Spleen (tissue), 11 donors: ENCODE data around the gene PPIL6. TPM values are rescaled to one million over a fixed set of nuclear protein-coding genes. Genes with fewer than 3 reads are reported as not detected.
A peak's percentile ranks its signal among the peaks of the same experiment; 100 is the strongest.

Source experiments
- DNase-seq: peaks from one replicate; pipeline ENCODE4 v3.0.0-alpha.2; 2020
- H3K27ac ChIP-seq, 8 donors: fragments of 200-600 bp; sonication (generic) in 7 of 8; 1 replicate in 4 of 8; 2 replicates in 4 of 8; pipeline versions ENCODE4 v1.5.0 to v1.8.0; 2016 to 2021; ENCODE audit warnings: inconsistent platforms in 4 of 8, mild to moderate bottlenecking in 4 of 8, moderate library complexity in 1 of 8
- H3K27me3 ChIP-seq, 7 donors: fragments of 200-600 bp; sonication (generic) in 6 of 7; replicated peaks in 1 of 7; 1 replicate in 4 of 7; 2 replicates in 3 of 7; pipeline versions ENCODE4 v1.5.0 to v1.8.0; 2016 to 2021; ENCODE audit warnings: inconsistent platforms in 3 of 7, mild to moderate bottlenecking in 1 of 7
- H3K36me3 ChIP-seq, 6 donors: fragments of 200-600 bp; sonication (generic) in 5 of 6; 1 replicate in 4 of 6; 2 replicates in 2 of 6; pipeline versions ENCODE4 v1.5.0 to v1.8.0; 2016 to 2021; ENCODE audit warnings: inconsistent platforms in 2 of 6
- H3K4me1 ChIP-seq, 6 donors: fragments of 200-600 bp; sonication (generic) in 5 of 6; 1 replicate in 3 of 6; 2 replicates in 3 of 6; pipeline versions ENCODE4 v1.5.0 to v1.8.0; 2016 to 2021; ENCODE audit warnings: inconsistent platforms in 3 of 6
- H3K4me3 ChIP-seq, 8 donors: fragments of 200-600 bp; sonication (generic) in 7 of 8; 1 replicate in 4 of 8; 2 replicates in 4 of 8; pipeline versions ENCODE4 v1.5.0 to v1.8.0; 2016 to 2021; ENCODE audit warnings: inconsistent platforms in 4 of 8, mild to moderate bottlenecking in 4 of 8, moderate library complexity in 2 of 8
- H3K9me3 ChIP-seq, 8 donors: fragments of 200-600 bp; sonication (generic) in 7 of 8; 1 replicate in 4 of 8; 2 replicates in 4 of 8; pipeline versions ENCODE4 v1.5.0 to v1.8.0; 2016 to 2021; ENCODE audit warnings: inconsistent platforms in 4 of 8
- CTCF ChIP-seq, 11 experiments: fragments of 200-600 bp in 7 of 11; fragments of 450-650 bp in 4 of 11; sonication (generic) in 4 of 11; IDR thresholded peaks in 8 of 11; conservative IDR thresholded peaks in 3 of 11; 1 replicate in 7 of 11; 2 replicates in 4 of 11; pipeline versions ENCODE4 v1.4.0 to v1.8.0; 2016 to 2021; ENCODE audit warnings: antibody characterized with exemption in 11 of 11, inconsistent platforms in 4 of 11, mild to moderate bottlenecking in 1 of 11
- POLR2A ChIP-seq, 3 donors: fragments of 450-650 bp; IDR thresholded peaks; one replicate each; pipeline ENCODE4 v1.5.1; 2017; ENCODE audit warnings: antibody characterized with exemption in 3 of 3, mild to moderate bottlenecking in 1 of 3
- POLR2AphosphoS5 ChIP-seq, 3 donors: sonication (generic); formaldehyde crosslinking; IDR thresholded peaks; one replicate each; pipeline ENCODE4 v1.5.1; 2017; ENCODE audit warnings: antibody characterized with exemption in 3 of 3
- WGBS, 5 donors: extraction: QIAGEN DNeasy Blood & Tissue Kit in 3 of 5; methylation state at CpG; one replicate each; pipeline versions ENCODE4 v1.1.5 to v1.1.7; 2013 to 2018; 5-methylcytosine and 5-hydroxymethylcytosine counted together
- intact Hi-C: fragments of 100-400 bp; cut with DNase I; formaldehyde crosslinking; loops from one replicate; pipeline ENCODE4 v1.15.0; 2023; ENCODE audit warnings: low total_unique reads
- polyA plus RNA-seq, 3 donors: library from polyadenylated mRNA; stranded (reverse); fragments of 200-250 nt; gene quantifications; one replicate each; pipeline ENCODE4 v1.2.1, GENCODE V29; 2013
- total RNA-seq, 7 donors: library from RNA; depleted of rRNA in 3 of 7; stranded (reverse); fragments of >200 nt in 3 of 7; fragmentation: NEBNext Ultra II Directional in 4 of 7; extraction: Animal tissue kit (Norgen Biotek cat#: 25700) in 4 of 7; gene quantifications; one replicate each; pipeline versions ENCODE4 v1.1.0 to v1.2.1, GENCODE V29; 2016 to 2021
- donor health status: healthy with polysubstance abuse.
- donor health status: DM: no; HTN: no; CAD: no; lungs with moderate emphysema.
- donor health status: DM: no; HTN: no; CAD: no.
- donor health status: Bipolar disorder and iron deficiency.
- donor health status: healthy.
- donor health status: DM: no; HTN: no; CAD: no.
- donor health status: DM: yes; HTN: yes; CAD: no.

The PPIL6 gene
- total and polyA plus RNA-seq, 10 donors, result 0.13 to 4.8 (median 0.78) TPM

GRCh38 chr6:109448615-109449014 is 8.2 kb upstream of the PPIL6 start:
- DNase-seq, result no peak
- Histone ChIP-seq H3K36me3 (peaks cover 0 to 100% (median 38%) of the 10 kb centered on the region in 6 donors), H3K27me3 (peaks cover 0 to 3% (median 0%) of the 10 kb centered on the region in 7 donors), H3K27ac (peak overlapping the region in 3 of 8 donors; percentile 59 to 84 (median 60)), H3K4me3 (no peak overlapping the region), H3K9me3 (no peaks in the 10 kb centered on the region), H3K4me1 (peaks cover 14 to 69% (median 40%) of the 10 kb centered on the region in 6 donors)
- WGBS, 5 donors, result 60 to 90% (median 90%) methylated on average over 1 to 7 of the region's 7 CpGs; no CpG with 5 or more reads in 1 of the 5 donors
- intact Hi-C loops, result loop anchor here (10.0 kb wide), 1 partner anchor 64 kb away; the partner anchor contains the start of gene CD164
- TF ChIP-seq POLR2A (IDR thresholded peaks at IDR 0.05), result no peak
- peak in 1 of 3 donors; percentile 40 for TF ChIP-seq POLR2AphosphoS5 (IDR thresholded peaks at IDR 0.05)

- DNase-seq, result no peak
- Histone ChIP-seq H3K27me3 (peaks cover 0 to 3% (median 0%) of the 10 kb centered on the region in 7 donors), H3K36me3 (peaks cover 0 to 100% (median 44%) of the 10 kb centered on the region in 6 donors), H3K27ac (peak overlapping the region in 3 of 8 donors; percentile 59 to 84 (median 60)), H3K4me1 (peaks cover 8 to 69% (median 34%) of the 10 kb centered on the region in 6 donors), H3K9me3 (no peaks in the 10 kb centered on the region), H3K4me3 (no peak overlapping the region)
- WGBS, 5 donors, result 82 to 89% (median 86%) methylated on average over 7 to 8 of the region's 8 CpGs
- intact Hi-C loops, result loop anchor here (10.0 kb wide), 1 partner anchor 63 kb away; the partner anchor contains the start of gene CD164
- TF ChIP-seq POLR2AphosphoS5 (IDR thresholded peaks at IDR 0.05), result peak in 2 of 3 donors; percentile 8 to 16
- TF ChIP-seq POLR2A (IDR thresholded peaks at IDR 0.05), result no peak
Observed at GRCh38 chr6:109447878-109448555, 7.6 kb upstream of the PPIL6 start.

GRCh38 chr6:109447087-109447486 is 6.7 kb upstream of the PPIL6 start:
- H3K4me1 ChIP-seq, result peaks cover 6 to 69% (median 30%) of the 10 kb centered on the region in 6 donors
- DNase-seq, result no peak
- peaks cover 0 to 100% (median 43%) of the 10 kb centered on the region in 6 donors for H3K36me3 ChIP-seq
- no peaks in the 10 kb centered on the region for H3K9me3 ChIP-seq
- H3K27me3 ChIP-seq, result peaks cover 0 to 3% (median 0%) of the 10 kb centered on the region in 7 donors
- TF ChIP-seq POLR2A (IDR thresholded peaks at IDR 0.05) (no peak), CTCF (IDR thresholded peaks at IDR 0.05 in 8 of 11, conservative IDR thresholded peaks at IDR 0.05 in 3 of 11) (no peak), POLR2AphosphoS5 (IDR thresholded peaks at IDR 0.05) (no peak)
- H3K4me3 ChIP-seq, result no peak overlapping the region
- intact Hi-C loops, result loop anchor here (10.0 kb wide), 1 partner anchor 62 kb away; the partner anchor contains the start of gene CD164
- 83 to 94% (median 89%) methylated on average over 10 of the region's 10 CpGs for WGBS, 5 donors
- H3K27ac ChIP-seq, result peak overlapping the region in 2 of 8 donors; percentile 14 to 59

GRCh38 chr6:109446541-109446940 is 6.1 kb upstream of the PPIL6 start:
- intact Hi-C loops, result loop anchor here (10.0 kb wide), 1 partner anchor 62 kb away; the partner anchor contains the start of gene CD164
- no peak overlapping the region for H3K27ac ChIP-seq
- H3K27me3 ChIP-seq, result peaks cover 0 to 3% (median 0%) of the 10 kb centered on the region in 7 donors
- H3K4me1 ChIP-seq, result peaks cover 9 to 69% (median 31%) of the 10 kb centered on the region in 6 donors
- 75 to 90% (median 85%) methylated on average over 8 of the region's 8 CpGs for WGBS, 5 donors
- H3K9me3 ChIP-seq, result no peaks in the 10 kb centered on the region
- H3K36me3 ChIP-seq, result peaks cover 0 to 96% (median 42%) of the 10 kb centered on the region in 6 donors
- no peak overlapping the region for H3K4me3 ChIP-seq
- TF ChIP-seq CTCF (IDR thresholded peaks at IDR 0.05 in 8 of 11, conservative IDR thresholded peaks at IDR 0.05 in 3 of 11), result no peak
- no peak for TF ChIP-seq POLR2AphosphoS5 (IDR thresholded peaks at IDR 0.05)
- TF ChIP-seq POLR2A (IDR thresholded peaks at IDR 0.05), result no peak
- no peak for DNase-seq

- Histone ChIP-seq H3K36me3 (peaks cover 0 to 91% (median 42%) of the 10 kb centered on the region in 6 donors), H3K4me1 (peaks cover 11 to 69% (median 35%) of the 10 kb centered on the region in 6 donors), H3K9me3 (no peaks in the 10 kb centered on the region), H3K27ac (no peak overlapping the region), H3K27me3 (peaks cover 0 to 3% (median 0%) of the 10 kb centered on the region in 7 donors), H3K4me3 (no peak overlapping the region)
- intact Hi-C loops, result loop anchor here (10.0 kb wide), 1 partner anchor 61 kb away; the partner anchor contains the start of gene CD164
- 69 to 90% (median 86%) methylated on average over 4 to 15 of the region's 15 CpGs for WGBS, 5 donors
- peak; percentile 81 for DNase-seq
- TF ChIP-seq POLR2AphosphoS5 (IDR thresholded peaks at IDR 0.05) (peak in 1 of 3 donors; percentile 59), CTCF (IDR thresholded peaks at IDR 0.05 in 8 of 11, conservative IDR thresholded peaks at IDR 0.05 in 3 of 11) (no peak), POLR2A (IDR thresholded peaks at IDR 0.05) (no peak)
Observed at GRCh38 chr6:109446072-109446471, 5.6 kb upstream of the PPIL6 start.
